ENCODE results near the gene SLC35B2.

SLC35B2 gene

DNA sequence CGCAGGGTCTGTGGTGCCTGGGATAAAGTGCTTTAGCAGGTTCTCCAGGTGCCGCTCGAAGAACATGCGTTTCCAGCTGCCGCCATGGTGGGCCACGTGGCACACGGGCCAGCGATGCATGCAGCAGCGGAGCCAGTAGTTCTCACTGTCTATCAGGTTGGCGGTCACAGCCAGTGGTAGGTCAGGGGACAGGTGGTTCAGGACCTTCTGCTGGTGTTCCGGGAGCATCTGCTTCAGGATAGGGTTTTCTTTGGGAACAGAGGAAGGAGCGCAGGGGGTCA, 28.9 kb upstream of the SLC35B2 start:
- no peak for DNase-seq (ENCODE audit: low read depth in 4 of 4, low spot score in 1 of 4)

DNA sequence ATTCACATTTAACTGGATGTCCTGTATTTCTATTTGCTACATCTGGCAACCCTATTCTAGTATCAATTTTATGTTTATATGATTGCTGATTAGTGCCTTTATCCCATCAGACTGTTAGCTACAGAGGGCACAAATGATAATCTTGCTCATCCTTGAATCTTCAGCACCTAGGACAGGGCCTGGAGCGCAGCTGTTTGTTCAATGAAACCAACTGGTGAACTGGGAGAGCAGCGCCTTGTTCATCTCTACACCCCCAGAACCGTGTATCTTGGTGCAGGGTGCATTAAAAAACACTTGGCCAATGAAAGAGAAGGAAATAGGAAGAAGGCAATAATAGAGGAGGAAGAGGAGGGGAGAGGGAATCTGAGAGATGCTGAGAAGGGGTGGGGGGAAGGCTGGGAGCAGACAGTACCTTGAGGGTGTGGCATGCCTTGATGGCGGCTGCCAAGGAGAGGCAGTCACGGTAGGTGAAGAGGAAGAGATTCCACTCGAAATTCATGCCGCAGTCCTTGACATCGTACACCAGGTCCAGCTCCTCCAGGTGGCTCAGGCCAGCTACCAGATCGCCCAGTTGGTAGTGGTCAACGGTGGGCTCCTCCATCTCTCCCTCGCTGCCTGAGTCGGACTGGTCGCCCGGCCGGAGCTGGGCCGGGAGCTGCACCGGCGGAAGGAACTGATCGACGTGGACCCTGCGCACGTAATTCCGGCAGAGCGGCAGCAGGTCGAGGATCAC, 28.4 kb upstream of the SLC35B2 start:
- DNase-seq (ENCODE audit: low read depth in 4 of 4, low spot score in 1 of 4), result no peak

DNA sequence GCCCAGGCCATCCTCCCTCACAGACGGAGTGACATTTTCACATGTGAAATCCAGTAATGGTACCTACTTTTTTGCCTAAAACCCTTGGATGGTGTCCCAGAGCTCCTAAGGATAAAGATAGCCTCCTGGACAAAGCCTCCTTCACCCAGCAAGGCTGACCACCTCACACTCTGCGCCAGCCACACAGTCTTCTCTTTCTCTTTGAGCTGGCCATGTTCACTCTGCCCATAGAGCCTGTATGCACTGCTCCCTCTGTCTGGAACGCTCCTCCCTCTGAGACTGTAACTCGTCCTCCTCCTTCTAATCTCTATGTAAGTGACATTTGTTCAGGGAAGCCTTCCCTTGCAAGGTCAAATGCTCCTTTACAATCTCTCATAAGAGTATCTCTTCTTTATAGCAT, 27.5 kb upstream of the SLC35B2 start:
- DNase-seq (ENCODE audit: low read depth in 4 of 4, low spot score in 1 of 4), result no peak

DNA sequence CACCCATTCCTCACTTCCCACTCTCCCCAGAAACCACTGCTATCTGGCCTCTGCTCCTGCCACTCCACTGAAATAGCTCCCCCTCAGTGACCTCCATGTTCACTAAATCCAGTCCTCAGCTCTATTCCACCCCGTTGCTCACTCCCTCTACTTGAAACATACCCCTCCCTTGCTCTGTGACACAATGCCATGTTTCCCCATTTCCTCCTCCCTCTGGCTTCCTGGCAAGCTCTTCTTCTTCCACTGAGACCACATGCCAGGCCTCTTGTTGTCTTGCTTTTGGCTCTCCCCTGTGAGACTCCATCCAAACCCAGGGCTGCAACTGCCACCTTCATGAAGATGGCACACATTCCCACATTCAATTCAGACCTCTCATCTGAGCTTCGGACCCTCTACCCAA, 26.8 kb upstream of the SLC35B2 start:
- no peak for DNase-seq (ENCODE audit: low read depth in 4 of 4, low spot score in 1 of 4)

DNA sequence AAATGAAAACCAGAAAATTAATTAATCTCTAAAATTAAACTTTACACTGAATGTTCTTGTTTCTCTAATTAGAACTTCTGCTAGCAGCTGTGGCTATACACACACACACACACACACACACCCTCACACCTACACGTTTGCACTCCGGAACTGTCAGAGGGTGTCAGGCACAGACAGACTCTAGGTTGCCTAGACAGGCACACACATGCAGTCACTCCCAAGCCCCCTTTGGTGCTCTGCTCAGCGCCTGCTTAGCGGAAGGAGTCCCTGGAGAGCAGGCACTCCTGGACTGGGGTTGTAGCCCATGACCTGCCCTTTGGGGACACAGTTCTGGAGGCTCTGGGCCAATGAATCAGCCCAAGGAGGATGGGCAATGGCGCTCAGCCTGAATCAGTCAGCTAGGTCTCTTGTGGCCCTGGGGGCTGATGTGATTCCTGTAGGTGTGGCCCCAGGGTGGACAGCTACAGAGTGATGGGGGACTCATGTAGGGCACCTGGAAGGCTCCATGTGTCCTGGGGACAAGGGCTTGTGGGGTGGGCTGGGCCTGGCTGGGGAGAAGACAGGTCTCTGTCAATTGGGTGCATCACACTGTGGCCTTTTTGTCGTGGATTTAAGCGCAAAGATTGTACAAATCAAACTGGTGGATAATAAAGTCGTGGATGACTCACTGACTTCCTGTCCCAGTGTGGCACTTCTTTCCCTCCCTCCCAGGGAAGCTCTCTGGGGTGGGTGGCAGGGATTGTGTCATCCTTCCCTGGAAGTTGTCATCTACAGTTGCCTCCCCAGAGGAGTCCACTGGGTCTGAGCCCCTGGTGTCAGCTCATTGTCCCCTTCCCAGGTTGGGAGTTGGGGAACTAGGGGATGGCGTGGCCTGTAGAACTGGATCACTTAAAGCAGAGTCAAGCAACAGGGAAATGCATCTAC, 21.7 kb upstream of the SLC35B2 start:
- no peak for DNase-seq (ENCODE audit: low read depth in 4 of 4, low spot score in 1 of 4)

DNA sequence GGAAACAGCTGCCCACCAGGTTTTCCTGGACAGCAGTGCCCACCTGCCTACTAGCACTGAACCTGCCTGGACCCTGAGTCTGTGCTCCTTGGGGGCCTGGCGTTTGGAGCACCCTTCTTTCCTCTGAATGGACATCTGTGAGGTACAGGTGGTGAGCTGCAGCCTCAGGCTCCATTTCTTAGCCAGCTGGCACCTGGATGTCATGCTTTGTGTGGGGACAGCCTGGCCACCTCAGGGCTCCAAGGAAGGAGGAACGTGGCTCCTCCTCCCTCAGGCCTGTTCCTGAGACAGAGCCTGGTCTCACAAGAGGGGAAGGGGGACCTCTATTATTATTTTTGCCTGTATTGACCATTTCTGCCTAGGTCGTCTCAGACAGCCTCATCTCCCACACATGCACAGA, 21.0 kb upstream of the SLC35B2 start:
- DNase-seq (ENCODE audit: low read depth in 4 of 4, low spot score in 1 of 4), result no peak

DNA sequence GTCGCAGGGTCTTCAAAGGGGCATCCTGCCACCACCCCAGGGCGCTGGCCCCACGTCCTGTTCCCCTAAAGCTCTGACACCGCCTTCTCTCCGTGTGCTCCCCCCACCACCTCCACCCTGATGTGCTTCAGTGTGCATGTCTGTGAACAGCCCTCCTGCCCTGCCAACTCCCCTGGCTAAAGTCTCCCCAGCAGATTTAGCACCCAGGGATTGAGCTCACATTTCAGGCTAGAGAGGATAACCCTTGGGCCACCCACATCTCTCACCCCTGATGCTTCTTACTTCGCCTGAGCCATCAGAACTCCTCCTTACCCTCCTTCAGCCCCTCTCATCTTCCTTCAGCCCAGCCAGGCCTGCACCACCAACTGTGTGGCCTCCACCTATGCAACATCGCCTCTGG, 20.4 kb upstream of the SLC35B2 start:
- no peak for DNase-seq (ENCODE audit: low read depth in 4 of 4, low spot score in 1 of 4)

DNA sequence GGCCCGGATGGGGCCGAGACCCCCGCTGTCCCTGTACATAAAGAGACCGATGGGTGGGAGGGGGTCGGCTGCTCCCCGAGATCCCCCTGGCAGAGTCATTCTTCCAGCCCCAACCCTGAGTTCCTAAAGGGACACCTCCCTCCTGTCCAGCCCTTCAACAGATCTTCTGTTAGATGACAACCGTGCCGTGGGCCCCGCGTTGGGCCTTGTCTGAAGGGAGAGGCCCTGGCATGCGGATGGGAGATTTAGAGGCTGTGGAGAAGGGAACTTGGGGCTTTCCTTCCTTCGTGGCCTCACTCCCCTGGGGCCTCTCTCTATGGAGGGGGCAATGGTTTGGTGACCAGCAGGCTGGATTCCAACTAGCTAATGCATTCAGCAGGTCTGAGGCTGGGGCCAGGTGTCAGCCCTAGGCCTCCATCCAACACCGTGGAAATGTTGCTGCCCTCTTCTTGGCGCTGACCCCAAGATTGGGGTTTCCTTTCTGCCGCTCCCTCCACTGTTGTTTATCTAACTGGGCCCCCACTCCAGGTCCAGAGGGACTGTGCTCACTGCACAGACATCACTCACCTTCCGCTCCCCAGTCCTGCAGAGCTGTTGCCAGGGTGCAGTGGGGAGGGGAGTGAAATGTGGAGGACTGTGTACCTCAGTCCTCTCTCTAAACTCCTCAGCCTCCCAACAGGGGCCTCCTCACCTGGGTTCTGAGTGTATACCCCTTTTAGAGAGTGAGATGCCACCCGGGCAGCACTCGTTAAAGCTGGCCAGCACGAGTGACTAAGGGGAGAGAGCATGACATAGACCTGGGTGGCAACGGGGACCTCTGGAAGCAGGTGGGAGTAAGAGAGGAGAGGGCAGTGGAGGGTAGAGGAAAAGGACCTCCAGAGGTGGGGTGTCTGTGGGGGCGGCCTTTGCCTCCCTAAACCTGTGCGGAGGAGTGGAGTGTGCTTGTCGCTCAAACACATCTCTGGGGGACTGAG, 19.6 kb upstream of the SLC35B2 start:
- no peak for DNase-seq (ENCODE audit: low read depth in 4 of 4, low spot score in 1 of 4)

DNA sequence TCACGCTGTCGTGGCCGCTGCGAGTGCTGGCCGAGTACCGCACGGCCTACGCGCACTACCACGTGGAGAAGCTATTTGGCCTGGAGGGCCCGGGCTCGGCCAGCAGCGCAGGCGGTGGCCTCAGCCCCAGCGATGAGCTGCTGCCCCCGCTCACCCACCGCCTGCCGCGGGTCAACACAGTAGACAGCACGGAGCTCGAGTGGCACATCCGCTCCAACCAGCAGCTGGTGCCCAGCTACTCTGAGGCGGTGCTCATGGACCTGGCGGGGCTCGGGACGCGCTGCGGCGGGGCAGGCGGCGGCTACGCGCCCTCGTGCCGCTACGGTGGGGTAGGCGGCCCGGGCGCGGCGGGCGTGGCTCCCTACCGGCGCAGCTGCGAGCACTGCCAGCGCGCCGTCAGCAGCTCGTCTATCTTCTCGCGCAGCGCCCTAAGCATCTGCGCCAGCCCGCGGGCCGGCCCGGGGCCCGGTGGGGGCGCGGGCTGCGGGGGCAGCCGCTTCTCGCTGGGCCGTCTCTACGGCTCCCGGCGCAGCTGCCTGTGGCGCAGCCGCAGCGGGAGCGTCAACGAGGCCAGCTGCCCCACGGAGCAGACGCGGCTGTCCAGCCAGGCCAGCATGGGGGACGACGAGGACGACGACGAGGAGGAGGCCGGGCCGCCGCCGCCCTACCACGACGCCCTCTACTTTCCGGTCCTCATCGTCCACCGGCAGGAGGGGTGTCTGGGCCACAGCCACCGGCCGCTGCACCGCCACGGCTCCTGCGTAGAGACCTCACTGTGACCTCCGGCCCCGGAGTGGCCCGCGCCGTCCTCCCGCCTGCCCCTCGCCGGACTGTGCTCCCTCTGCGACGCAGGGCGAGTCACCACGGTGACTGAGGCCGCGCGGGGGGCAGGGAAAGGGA, 18.7 kb upstream of the SLC35B2 start:
- DNase-seq (ENCODE audit: low read depth in 4 of 4, low spot score in 1 of 4), result no peak

DNA sequence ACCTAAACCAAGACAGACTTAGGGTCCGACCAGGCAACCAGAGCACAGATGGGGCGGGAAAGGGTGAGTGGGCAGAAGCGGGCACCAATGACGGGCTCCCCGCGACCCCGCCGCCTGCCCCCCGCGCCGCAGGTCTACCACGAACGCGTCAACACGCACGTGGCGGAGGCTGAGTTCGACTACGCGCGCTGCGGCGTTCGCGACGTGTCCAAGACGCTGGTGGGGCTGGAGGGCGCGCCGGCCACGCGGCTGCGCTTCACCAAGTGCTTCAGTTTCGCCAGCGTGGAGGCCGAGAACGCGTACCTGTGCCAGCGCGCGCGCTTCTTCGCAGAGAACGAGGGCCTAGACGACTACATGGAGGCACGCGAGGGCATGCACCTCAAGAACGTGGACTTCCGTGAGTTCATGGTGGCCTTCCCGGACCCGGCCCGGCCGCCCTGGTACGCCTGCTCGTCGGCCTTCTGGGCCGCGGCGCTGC, 18.0 kb upstream of the SLC35B2 start:
- DNase-seq (ENCODE audit: low read depth in 4 of 4, low spot score in 1 of 4), result no peak

DNA sequence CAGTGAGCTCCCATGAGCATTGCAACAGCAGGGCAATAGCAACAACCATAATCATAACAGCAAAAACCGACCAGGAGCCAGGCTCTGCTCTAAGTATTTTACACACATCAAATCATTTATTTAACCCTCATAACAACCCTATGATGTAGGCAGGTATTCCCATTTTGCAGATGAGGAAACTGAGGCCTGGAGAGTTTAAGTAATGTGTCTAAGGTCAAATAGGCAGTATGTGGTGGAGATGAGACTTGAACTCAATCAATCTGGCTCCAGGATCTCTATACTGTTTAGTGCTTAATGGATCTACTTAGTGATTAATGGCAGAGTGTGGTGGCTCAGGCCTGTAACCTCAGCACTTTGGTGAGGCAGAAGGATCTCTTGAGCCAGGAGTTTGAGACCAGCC, 16.3 kb upstream of the SLC35B2 start:
- no peak for DNase-seq (ENCODE audit: low read depth in 4 of 4, low spot score in 1 of 4)

DNA sequence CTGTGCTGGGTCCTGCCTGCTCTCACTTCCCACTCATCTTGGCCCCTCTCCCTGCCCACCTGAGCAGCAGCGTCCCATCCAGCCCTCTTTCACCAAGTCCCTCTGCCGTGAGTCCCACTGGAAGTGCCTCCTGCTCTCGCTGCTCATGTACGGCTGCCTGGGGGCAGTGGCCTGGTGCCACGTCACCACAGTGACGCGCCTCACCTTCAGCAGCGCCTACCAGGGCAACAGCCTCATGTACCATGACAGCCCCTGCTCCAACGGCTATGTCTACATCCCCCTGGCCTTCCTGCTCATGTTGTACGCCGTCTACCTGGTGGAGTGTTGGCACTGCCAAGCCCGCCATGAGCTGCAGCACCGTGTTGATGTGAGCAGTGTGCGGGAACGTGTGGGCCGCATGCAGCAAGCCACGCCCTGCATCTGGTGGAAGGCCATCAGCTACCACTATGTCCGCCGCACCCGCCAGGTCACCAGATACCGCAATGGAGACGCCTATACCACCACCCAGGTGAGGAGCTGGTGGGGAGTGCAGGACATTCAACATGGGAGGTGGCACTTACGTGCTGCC, 15.8 kb upstream of the SLC35B2 start:
- no peak for DNase-seq (ENCODE audit: low read depth in 4 of 4, low spot score in 1 of 4)

DNA sequence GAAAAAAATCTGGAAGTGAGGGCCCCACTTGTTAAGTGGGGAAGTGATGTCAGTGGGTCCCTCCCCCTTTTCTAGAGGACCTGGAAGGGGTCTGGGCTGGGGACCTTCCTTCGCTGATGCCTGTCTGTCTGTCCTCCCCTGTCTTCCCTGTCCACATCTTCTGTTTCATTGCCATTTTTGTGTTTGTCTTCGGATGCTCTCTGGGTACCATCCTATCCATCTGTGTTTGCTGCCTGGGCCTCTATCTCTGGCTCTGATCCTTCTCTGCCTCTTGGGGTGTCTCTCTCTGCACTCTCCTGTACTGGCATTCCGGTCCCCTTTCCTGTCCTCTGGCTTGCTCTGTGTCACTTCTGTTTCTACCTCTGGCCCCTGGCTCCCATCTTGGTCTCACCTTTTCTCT, 15.2 kb upstream of the SLC35B2 start:
- no peak for DNase-seq (ENCODE audit: low read depth in 4 of 4, low spot score in 1 of 4)

DNA sequence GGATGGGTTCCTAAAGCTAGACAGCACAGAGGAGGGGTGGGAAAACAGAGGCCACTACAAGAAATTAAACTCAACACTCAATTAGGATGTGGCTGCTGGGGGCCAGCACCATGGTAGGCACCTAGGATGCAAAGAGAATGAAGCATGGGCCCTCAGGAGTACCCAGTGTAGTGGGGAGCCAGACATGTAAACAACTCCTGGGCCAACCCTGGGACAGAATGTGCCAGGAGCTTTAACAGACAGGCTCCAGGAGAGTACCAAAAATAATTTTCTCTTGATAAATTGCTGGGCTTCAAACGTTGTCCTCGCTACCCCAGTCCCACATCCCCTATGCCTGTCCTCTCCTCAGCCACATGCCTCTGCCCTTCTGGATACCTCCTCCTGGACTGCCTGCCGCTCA, 14.6 kb upstream of the SLC35B2 start:
- no peak for DNase-seq (ENCODE audit: low read depth in 4 of 4, low spot score in 1 of 4)

DNA sequence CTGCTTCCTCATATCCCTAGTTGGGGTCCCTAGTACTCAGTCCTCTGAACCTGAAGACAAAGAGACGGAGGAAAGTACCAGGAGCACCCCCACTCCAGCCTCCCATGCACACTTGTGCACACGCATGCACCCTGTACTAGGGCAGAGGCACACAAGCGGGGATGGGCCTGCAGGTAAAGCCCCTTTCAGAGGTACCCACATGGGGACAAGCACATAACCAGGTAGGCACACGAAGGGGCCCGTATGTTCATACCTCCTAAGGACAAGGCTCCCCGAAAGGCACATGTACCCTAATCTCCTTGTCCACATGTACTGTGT, 14.0 kb upstream of the SLC35B2 start:
- DNase-seq (ENCODE audit: low read depth in 4 of 4, low spot score in 1 of 4), result no peak

DNA sequence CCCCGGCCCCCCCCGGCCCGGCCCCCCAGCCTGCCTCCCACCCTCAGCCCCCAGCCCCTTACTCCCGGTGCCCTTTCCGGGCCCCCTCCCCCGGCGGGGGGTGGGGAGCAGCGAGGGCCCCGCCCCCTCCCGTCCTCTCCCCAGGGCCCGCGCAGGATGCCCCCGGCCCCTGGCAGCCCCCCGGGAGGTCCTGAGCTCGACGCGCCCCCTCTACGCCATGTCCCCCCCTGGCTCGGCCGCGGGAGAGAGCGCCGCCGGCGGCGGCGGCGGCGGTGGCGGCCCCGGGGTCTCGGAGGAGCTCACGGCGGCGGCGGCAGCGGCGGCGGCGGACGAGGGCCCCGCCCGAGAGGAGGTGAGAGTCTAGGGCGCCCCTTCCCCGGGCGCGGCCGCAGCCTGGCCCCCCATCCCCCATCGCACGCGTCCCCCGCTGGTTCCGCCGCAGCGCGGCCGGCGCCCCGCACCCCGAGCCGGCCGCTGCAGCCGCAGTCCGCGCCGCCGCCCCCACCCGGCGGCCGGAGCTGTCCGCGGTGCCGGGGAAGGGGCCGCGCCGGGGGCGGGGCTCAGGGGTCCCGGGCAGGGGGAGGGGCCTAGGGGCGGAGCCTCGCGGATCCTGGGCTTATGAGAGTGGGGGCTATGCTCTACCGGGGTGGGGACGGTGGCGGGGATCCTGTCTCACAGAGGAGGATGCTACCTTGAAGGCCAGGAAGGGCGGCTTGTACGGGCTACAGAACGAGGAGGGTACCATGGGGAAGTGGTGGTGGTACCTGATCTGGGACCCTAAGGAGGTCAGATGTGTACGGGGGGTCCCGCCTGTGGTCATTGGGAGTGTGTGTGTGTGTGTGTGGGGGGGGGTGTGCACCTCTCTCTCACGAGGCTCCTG, 13.4 kb upstream of the SLC35B2 start:
- DNase-seq (ENCODE audit: low read depth in 4 of 4, low spot score in 1 of 4), result no peak

DNA sequence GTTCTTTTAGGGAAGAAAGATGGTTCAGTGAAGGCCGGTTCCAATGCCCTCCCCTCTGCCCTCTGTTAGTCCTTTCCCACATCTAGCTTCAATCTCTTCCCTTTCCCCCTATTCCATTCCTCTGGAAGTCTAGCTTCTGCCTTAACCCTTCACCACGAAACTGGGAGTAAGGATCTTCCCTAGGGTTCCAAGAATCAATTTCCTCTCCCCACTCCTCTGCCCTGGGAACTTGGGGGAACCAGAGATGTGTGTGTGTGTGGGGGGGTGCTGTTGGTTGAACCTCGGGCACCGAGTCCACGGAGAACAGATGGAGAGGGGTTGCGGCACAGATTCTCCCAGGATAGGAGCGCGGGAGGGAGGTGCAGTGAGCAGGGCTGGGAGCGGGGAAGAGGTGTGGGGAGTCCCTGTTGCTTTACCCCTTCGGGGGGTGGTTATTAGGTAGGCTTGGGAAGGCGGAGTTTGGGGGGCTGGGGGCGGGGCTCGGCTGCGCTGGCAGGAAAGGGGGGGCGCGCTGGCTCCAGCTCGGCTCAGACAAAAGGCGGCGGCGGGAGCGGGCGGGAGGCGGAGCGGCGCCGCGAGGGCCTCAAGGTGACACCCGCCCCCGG, 12.7 kb upstream of the SLC35B2 start, which contains the start of gene TMEM151B:
TMEM151B (plus strand) TSS at position 530 of the 605 bp plus-strand sequence. CDS start 293 bp downstream, outside the sequence.
- no peak for DNase-seq (ENCODE audit: low read depth in 4 of 4, low spot score in 1 of 4)

DNA sequence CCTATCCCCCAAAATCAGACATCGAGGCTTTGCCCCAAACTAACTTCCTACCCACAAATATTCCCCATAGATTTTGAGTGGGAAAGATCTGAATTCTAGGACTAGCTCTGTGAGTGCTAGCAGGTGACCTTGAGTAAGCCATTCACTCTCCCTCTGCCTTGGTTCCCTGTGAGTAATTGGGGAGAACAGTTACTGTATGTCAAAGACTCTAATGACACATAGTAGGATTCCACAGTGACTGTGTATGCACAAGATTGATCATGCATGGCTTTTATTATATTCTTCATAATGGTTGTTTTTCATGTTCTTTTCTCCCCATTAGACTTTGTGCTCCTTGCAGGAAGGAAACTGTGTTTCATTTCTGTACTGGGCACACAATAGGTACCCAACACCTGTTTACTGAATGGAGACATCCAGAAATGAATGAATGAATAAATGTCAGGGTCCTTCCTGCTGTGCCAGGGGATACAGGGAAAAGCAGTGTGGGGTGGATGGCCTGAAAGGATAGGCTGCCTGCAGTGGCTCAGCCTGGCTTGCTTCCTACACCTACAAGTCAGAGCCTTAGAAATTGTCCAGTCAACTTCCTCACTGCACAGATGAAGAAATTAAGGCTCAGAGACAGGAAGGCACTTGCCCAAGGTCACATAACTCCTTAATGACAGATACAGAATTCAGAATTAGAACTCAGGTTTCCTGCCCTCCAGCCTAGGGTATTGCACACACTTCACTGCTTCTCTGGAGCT, 12.0 kb upstream of the SLC35B2 start:
- DNase-seq (ENCODE audit: low read depth in 4 of 4, low spot score in 1 of 4), result no peak

Measured in stimulated activated CD4-positive, alpha-beta T cell treated with anti-CD3 and anti-CD28 coated beads, Interleukin-1b, Interleukin-23, amount 100 ng/mL, for 24 hours (primary cell).